Natural killer cell treated with Interleukin-12 subunit alpha and Interleukin-12 subunit beta and Interleukin-15 and Interleukin-18, amount 100 ng/mL, for 72 hours (primary cell): ENCODE measurements around the gene NDUFS2. TPM values are rescaled to one million over a fixed set of nuclear protein-coding genes. Genes with fewer than 3 reads are reported as not detected.

ENCODE experiments used
- ATAC-seq, 2 donors: fragments of 150-1000 bp; cut with Tn5 transposase in 1 of 2; sonication (Bioruptor Pico), chemical (Tn5 transposase) in 1 of 2; 2 replicates each; pipeline ENCODE4 v1.10.0; 2021
- DNase-seq: peaks from one replicate; pipeline ENCODE4 v3.0.0; 2022; ENCODE audit warnings: low spot score
- H3K27ac Mint-ChIP-seq, 2 donors: 1 replicate in 1 of 2; 2 replicates in 1 of 2; pipeline ENCODE4 v1.8.0; 2022; ENCODE audit warnings: mixed read lengths in 2 of 2, mild to moderate bottlenecking in 1 of 2, moderate library complexity in 1 of 2
- H3K27me3 Mint-ChIP-seq, 2 donors: 1 replicate in 1 of 2; 2 replicates in 1 of 2; pipeline ENCODE4 v1.8.0; 2022; ENCODE audit warnings: mixed read lengths in 2 of 2
- H3K36me3 Mint-ChIP-seq: one replicate; pipeline ENCODE4 v1.8.0; 2022; ENCODE audit warnings: mixed read lengths
- H3K4me1 Mint-ChIP-seq, 2 donors: 1 replicate in 1 of 2; 2 replicates in 1 of 2; pipeline ENCODE4 v1.8.0; 2022; ENCODE audit warnings: low read depth in 2 of 2, mixed read lengths in 2 of 2, mild to moderate bottlenecking in 1 of 2
- H3K4me3 Mint-ChIP-seq: one replicate; pipeline ENCODE4 v1.8.0; 2022; ENCODE audit warnings: mixed read lengths
- H3K9me3 Mint-ChIP-seq: 2 replicates; pipeline ENCODE4 v1.8.0; 2022; ENCODE audit warnings: mixed read lengths
- total RNA-seq, 2 donors: library from RNA; stranded (reverse); gene quantifications; one replicate each; pipeline ENCODE4 v1.2.3, GENCODE V29; 2022

NDUFS2 gene
- total RNA-seq, 2 donors from 2014 or later: 86.2 to 87.8 TPM

GRCh38 chr1:161261261-161262235, 59.4 kb downstream of the NDUFS2 start:
- no peaks in the 10 kb centered on the region for H3K9me3 Mint-ChIP-seq
- peaks cover 40 to 55% of the 10 kb centered on the region in 2 donors for H3K27me3 Mint-ChIP-seq
- H3K27ac Mint-ChIP-seq: no peak overlapping the region
- H3K4me3 Mint-ChIP-seq: no peak overlapping the region
- ATAC-seq (no peak), DNase-seq (no peak)
- H3K4me1 Mint-ChIP-seq: peaks cover 12 to 13% of the 10 kb centered on the region in 2 donors
- peaks cover 9% of the 10 kb centered on the region for H3K36me3 Mint-ChIP-seq

Other genes starting within 250 kb of the NDUFS2 start
- not detected for gene ITLN2, start 247.6 kb upstream of the NDUFS2 start, total RNA-seq
- 10 to 100 TPM; 11.0 to 25.9 TPM for gene F11R, start 181.2 kb upstream of the NDUFS2 start, total RNA-seq
- gene TSTD1, start 163.4 kb upstream of the NDUFS2 start, total RNA-seq: 10 to 100 TPM; 10.5 to 47.2 TPM
- gene USF1, start 156.4 kb upstream of the NDUFS2 start, total RNA-seq: 10 to 100 TPM; 72.2 to 77.4 TPM
- 100 to 1,000 TPM; 217 to 250 TPM for gene ARHGAP30, start 132.5 kb upstream of the NDUFS2 start, total RNA-seq
- not detected for gene NECTIN4, start 112.8 kb upstream of the NDUFS2 start, total RNA-seq
- under 1 TPM in 1 of 2 donors, not detected in 1; 0.64 TPM for gene KLHDC9, start 104.0 kb upstream of the NDUFS2 start, total RNA-seq
- gene PFDN2, start 84.3 kb upstream of the NDUFS2 start, total RNA-seq: 100 to 1,000 TPM in 1 of 2 donors, 10 to 100 TPM in 1; 92.6 to 122 TPM
- gene NIT1, start 84.3 kb upstream of the NDUFS2 start, total RNA-seq: 10 to 100 TPM; 29.3 to 37.2 TPM
- 10 to 100 TPM; 34.9 to 42.5 TPM for gene DEDD, start 69.7 kb upstream of the NDUFS2 start, total RNA-seq
- 100 to 1,000 TPM; 100 to 114 TPM for gene UFC1, start 48.4 kb upstream of the NDUFS2 start, total RNA-seq
- gene USP21, start 42.9 kb upstream of the NDUFS2 start, total RNA-seq: 10 to 100 TPM; 21.2 to 29.0 TPM
- gene PPOX, start 35.9 kb upstream of the NDUFS2 start, total RNA-seq: 10 to 100 TPM; 25.7 to 30.3 TPM
- 10 to 100 TPM; 61.7 to 75.0 TPM for gene B4GALT3, start 24.9 kb upstream of the NDUFS2 start, total RNA-seq
- under 1 TPM; 0.43 to 0.89 TPM for gene ADAMTS4, start 3.3 kb upstream of the NDUFS2 start, total RNA-seq
- gene FCER1G, start 12.9 kb downstream of the NDUFS2 start, total RNA-seq: 100 to 1,000 TPM; 111 to 583 TPM
- not detected for gene APOA2, start 21.3 kb downstream of the NDUFS2 start, total RNA-seq
- 10 to 100 TPM; 25.9 to 27.8 TPM for gene TOMM40L, start 23.7 kb downstream of the NDUFS2 start, total RNA-seq
- not detected for gene NR1I3, start 35.8 kb downstream of the NDUFS2 start, total RNA-seq
- gene PCP4L1, start 56.4 kb downstream of the NDUFS2 start, total RNA-seq: under 1 TPM in 1 of 2 donors, not detected in 1; 0.31 TPM
- 1 to 10 TPM; 4.4 to 6.6 TPM for gene MPZ, start 107.6 kb downstream of the NDUFS2 start, total RNA-seq
- 100 to 1,000 TPM; 127 to 183 TPM for gene SDHC, start 112.0 kb downstream of the NDUFS2 start, total RNA-seq
- not detected for gene CFAP126, start 165.5 kb downstream of the NDUFS2 start, total RNA-seq